UCSD-AML1 (cell line): Measurements from ENCODE around the gene CARS1.
A peak's percentile ranks its signal among the peaks of the same experiment; 100 is the strongest.

ENCODE experiments used
- DNase-seq: peaks from one replicate; lab custom pipeline; 2025; ENCODE audit not compliant: unreplicated experiment; lab: John Stamatoyannopoulos, UW

The CARS1 gene

DNA sequence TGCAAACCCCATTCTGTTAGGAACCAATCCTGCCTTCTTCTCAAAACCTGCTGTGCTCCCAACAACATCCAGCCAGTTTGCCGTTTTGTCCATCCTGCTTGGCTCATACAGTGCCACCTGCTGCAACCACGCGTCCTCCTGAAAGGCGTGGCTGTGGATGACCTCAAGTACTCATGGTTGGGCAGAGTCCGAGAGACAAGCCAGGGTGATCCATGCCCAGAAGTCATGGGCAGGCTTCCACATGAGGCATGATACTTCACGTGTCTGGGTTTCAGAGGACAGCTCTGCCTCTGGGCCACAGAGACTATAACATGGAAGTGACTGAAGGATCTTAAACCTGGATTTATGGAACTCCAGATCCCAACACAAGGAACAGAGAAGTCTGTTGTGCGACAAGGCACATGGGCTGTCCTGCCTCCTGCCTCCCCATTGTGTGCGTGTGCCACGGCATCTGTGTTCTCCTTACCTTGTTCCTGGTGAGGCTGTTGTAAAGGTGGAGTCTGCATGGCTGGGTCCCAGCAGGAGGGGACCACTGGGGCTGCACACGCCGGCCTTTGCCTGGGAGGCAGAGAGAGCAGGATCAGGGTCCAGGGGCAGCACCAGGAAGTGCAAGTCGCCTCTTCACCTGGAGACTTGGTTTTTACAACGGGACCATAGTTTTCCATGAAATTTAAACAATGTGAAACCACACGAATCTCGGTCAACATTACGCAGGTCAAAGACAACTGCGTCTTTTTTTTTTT lies 15.4 kb downstream of the CARS1 start:
- no peak for DNase-seq

DNA sequence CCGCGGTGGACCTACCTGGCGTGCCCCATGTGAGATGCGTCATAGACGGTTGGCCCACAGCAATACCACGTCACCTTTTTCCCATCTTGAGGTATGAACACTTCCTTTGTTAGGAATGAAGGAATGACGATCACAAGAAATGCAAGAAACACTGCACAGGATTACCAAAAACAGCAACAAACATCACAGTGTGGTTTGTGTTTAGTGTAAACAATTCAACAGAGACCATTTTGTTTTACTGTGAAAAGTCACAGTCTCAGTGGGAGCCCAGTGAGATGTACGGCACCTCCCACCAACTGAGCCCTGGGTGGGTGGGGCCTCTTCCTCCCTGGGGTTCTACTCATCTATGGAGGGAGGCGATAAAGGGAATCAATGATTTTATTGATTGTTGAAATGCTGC lies 16.3 kb downstream of the CARS1 start:
- no peak for DNase-seq

DNA sequence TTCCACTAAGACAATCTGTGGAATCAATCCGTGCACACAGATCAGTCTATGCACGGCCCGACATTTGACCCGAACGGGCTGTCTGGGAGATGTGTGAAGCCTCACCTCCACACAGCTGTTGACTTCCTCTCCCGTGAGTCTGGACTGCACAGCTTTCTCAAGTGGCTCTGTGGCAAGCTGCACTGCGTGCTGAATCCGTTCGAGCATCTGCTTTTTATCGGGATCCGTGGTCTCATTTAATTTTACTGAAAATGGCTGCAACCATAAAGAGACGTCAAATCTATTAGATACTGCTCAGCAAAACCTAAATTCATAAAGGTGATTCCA lies 19.3 kb downstream of the CARS1 start:
- no peak for DNase-seq

DNA sequence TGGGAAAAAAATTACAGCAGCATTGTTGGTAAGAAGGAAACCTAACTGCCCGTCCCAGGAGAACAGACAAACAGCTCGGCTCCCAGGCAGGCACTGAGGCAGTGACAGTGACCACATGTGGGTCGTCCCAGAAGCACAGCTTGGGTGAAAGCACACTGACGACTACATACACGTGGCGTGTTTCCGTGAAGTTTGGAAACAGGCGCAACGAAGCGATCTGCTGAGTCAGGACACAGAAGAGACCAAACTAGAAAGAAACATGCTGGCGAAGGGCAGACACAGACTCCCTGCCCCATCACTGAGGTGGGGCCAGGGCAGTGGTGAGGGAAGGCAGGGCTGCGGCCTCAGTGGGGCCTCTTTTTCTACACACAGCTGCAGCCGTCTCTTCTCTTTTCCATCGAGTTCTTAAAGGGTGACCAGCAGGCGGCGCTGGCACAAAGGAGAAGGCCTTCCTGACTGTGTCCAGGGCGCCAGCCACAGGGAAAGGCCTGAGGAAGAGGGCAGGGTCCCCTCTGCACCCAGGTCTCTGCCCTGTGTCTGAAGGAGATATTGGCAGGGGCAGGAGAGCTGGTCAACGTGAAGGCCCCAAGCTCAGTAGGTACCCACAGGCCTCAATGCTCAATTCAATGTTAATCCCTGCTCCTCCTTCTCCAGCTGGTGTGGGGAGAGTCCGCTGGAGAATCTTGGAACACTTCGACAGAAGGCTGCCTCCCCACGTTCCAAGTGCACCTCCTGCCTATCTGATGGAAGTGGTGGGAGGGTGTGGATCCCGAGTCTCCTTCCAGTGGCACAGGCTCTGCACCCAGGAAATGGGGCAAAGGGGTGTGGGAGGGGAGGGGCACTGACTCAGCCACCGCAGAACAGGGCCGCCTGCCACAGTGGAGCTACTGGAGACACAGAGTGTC lies 19.9 kb downstream of the CARS1 start:
- DNase-seq = peak; percentile 68

DNA sequence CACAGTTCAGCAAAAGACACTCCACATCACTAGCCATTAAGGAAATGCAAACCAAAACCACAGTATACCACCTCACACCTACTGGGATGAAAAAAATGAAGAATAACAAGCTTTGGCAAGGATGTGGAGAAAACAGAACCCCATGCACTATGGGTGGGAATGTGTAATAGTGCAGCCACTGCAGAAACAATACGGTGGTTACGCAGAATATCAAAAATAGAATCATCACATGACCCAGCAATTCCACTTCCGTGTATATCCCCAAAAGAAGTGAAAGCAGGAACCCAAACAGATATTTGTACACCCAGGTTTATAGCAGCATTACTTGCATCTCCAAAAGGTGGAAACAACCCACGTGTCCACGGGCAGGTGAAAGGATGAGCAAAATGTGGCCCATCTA lies 20.8 kb downstream of the CARS1 start:
- no peak for DNase-seq

DNA sequence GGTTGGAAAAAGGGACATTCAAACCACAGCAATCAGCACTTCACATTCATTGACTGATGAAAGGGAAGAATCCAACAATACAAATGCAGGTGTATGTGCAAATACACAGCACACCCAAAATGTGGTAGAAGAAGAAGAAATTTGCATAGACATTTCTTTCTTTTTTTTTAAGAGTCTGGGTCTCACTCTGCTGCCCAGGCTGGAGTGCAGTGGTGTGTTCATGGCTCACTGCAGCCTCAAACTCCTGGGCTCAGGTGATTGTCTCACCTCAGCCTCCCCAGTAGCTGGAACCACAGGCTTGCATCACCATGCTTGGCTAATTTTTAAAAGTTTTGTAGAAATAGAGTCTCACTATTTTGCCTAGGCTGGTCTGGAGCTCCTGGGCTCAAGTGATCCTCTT lies 21.9 kb downstream of the CARS1 start:
- DNase-seq = no peak

DNA sequence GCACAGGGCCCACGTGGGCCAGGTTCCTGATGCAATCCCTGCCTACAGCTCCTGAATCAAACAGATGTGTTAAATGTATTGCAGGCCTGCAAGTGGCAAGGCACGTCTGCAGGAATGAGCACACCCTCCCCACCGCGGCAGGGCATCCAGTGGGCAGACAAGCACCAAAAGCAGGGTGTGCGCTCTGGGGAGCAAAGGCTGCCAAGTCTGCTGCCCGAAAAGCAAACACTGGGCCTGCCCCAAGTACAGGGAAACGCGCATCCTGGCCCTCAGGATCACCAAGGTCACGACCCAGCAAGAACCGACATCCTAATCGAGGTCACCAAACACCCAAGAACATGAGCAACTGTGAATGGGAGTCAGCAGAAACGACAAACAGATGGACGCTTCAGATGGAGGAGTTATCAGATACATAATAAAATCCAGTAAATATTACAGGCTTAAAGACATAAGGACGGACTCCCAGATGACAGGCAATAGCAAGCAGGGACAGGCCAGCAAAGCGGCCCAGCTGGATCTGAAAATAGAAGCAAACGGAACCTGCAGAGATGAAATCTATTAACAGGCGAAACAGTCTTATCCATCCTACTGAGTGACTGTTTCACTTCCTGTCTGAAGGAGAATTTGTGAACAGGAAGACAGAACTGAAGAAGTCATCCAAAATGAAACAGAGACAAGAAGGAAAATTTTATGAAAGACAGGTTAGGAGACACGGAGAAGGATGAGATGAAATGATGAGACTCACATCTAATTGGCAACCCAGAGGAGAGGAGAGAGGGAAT lies 26.7 kb downstream of the CARS1 start:
- no peak for DNase-seq

DNA sequence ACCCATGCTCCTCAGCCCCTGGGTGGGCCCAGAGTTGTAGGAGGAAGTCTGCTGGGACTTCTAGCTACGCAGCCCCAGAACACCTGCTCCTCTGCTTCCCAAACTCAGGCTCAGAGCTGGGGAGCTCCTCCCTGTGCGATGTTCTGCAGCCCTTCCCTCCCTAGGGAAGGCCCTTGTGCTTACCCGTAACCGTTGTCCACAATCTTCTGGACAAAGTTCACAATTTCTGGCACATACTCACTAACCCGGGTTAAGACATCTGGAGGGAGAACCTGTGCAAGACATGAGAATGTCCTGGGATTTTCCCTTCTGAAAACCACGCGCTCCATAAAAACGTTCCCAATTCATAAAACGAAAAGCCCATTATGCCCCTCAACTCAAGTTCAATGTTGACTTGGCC lies 28.4 kb downstream of the CARS1 start:
- no peak for DNase-seq

DNA sequence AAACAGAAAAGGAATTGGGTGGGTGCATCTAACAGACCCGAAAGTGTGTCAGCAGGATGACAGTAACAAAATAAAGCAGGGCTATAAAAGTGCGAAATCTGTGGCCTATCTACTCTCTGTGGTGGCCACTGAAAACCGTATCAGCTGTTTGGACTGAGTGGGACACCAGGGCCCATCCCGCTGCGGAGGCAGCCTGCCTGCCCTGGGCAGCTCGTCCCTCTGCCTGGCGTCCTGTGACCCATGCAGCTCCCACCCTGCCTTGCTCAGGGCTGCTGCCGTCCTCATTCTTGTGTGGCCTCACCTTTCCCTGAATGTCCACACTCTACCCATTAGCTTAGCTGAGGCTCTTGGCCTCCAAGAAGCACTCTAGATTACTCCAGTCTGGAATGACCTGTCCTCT lies 30.4 kb downstream of the CARS1 start:
- no peak for DNase-seq

DNA sequence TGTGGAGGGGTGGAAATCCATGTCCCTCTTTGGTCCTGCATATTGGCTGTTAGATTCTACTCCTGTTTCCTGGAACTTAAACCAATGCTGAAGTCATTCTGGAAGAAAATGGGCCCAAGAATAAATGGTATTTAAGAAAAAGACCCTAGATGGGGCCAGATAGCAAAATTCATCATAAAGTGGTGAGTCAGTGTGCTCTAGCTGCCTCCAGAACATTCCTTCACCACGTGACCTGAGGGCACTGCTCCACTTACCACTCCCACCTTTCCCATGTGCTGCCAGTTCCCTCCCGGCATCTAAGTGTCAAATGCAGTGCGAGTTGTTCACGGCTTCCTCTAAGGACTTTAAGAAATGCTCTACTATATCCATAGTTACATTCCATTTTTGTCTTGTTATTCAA lies 34.2 kb downstream of the CARS1 start:
- DNase-seq = no peak

DNA sequence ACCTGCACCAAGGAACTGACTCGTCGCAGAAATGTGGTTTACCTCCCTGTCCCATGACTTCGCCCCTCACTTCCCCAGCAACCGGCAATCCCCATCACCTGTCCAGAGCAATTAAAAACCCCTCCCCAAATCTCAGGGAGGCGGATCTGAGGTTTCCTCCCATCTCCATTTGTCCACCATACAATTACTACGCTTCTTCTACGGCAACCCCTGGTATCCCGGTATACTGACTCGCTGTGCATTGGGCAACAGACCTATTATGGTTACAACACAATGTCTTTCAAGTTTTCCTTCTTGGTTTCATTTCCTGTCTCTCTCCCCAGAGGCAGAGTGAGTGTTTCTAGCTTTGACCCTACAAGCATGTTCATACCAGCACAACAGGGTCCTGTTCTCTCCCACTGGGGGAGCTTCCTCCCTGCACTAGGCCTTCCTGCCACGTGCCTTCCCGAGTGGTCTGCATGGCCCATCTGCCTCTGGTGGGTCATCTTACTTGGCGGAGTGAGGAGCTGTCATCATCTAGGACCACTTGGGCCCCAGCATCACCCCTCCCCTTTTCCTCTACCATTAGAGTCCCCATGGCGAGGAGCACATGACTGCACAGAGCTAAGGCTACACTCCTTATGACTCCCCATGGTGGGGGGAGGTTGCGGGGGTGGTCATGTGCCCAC lies 34.8 kb downstream of the CARS1 start:
- no peak for DNase-seq

DNA sequence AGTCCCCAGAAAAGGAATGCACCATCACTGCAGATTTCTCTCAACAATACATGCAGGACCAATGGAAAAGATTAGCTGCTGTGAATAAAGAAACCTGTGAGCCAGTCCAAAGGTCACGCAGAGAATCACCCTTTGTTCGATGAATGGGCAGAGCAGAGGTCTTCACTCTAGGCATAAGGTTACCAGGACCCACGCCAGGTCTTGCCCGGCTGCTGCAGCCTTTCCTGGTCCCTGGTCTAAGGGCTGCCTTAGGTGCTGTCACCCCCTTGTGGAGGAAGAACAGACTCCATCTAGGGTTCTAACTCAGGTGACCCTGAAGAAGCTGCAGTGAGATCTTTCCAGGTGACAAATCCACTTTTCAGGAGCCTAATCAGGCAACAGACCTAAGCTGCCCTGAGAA lies 36.1 kb downstream of the CARS1 start:
- no peak for DNase-seq

DNA sequence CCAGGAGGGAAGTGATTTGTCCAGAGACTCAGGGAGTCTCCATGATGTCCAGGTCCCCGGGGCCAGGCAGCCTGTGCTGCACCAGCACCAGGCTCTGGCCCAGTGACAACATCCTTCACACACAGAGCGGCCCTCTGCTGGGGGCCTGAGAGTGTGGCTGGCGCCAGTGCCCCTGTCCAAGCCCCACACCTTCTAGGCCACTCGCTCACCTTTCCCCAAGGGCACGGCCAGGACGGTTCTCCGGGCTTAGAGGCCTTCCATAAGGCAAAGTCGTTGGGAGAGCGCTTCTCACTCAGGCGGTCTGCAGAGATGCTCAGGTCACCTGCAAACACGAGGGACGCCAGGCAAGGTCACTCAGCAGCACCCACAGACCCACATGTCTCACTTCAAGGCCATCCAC lies 37.2 kb downstream of the CARS1 start:
- DNase-seq = no peak

DNA sequence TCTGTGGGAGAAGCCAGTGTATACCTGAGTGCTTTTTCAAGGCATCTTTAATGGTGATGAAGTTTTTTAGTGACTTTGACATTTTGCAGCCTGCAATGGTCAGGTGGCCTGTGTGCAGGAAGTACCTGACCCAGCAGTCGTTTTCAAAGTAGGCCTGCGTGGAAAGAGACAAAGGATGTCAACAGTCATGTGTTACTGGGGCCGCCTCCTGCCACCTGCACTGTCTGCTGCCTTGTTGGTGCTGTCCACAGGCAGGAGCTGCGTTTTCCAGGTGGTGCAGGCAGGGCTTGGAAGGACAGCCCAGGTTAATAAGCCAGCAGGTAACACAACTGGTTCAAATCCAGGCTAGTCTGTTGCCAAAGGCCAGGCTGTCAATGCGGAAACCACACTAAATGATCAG lies 38.6 kb downstream of the CARS1 start:
- no peak for DNase-seq

DNA sequence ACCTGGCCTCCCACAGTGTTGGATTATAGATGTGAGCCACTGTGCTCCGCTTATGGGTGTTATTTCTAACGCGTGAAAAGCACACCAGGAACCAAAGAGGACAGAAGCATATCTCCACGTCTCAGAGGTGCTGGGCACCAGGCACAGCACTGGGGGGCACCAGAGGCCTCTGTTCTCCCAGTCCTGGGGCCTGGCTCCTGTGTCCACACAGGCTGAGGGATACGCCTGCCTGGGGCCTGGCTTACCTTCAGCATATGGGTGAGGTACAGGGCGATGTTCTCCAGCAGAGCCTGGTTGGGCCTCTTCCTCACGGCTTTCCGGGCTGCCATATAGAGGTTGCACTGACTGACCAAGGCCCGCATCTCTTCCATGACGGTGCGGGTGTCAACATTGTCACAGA lies 40.4 kb downstream of the CARS1 start:
- DNase-seq = no peak

DNA sequence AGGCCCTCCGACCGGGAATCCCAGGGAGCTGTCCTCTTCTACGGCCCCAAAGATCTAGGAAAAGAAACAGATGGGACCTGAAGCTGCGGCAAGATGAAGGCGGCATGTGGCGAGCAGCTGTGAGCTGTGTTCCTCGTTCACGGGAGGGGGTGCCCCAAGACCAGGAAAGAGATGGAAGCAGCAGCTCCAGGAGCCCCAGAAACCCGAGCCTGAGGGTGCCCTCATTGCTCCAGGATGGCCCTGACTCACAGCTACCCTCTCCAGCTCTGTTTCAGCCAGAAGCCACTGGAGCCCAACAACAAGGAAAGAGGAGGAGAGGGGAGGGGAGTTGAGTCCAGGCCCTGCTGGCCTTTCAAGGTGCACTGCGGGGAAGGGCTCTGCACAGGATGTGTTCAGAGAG lies 41.4 kb downstream of the CARS1 start:
- no peak for DNase-seq

DNA sequence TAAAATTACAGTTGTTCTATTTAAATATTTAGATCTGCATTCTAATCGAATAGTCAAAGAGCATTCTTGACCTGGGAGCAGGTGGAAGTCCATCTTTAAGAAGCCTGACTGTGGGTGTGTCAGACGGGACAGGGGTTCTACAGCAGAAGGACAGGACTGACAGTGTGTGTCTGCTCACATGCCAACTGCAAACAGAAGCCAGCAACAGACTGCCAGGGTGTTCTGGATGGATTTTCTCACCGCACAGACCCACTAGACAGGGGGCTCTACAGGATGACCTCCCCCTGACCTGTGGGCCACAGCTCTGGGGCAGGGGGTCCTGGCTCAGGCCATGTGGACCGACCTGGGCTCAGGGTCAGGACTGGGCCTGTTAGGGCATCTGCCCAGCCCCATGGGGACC lies 42.3 kb downstream of the CARS1 start:
- DNase-seq = no peak

DNA sequence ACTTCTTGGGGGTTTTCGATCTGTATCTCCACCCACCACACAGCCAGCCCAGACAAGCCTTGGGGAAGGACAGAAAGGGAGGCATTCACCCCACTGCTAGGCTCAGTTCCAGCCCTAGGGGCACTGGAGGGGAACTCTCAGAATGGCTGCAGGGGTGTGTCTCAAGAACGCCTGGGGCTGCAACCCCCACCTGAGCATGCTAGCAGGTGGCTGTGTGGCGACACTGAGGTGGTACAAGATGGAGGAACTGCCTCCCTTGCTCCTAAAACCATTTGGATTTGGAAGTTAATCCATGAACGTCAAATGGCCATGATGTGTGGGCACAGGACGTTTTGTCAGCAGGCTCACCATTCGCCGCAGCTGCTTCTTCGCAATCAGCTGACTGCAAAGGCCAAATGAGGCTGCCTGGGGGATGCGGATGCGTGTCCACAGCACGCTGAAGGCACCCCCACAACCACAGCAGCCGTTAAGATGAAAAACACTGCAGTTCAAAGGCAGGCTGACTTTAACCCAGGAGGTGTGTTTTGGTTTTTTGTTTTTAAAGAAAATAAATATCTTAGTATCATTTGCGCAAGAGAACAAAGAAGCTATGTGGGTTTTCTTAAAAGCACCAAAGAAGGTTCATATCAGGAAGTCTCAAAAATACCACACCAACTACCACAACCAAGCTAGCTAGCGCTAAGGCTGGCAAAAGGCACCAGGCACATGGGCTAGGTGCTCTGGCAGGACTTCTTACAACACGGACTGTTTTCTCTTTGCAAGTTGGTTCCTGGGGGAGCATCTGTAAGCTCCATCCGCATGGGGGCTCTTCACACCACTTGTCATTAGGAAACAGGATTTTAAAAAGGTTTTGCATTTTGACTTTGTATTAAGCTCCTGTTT lies 42.9 kb downstream of the CARS1 start:
- no peak for DNase-seq

DNA sequence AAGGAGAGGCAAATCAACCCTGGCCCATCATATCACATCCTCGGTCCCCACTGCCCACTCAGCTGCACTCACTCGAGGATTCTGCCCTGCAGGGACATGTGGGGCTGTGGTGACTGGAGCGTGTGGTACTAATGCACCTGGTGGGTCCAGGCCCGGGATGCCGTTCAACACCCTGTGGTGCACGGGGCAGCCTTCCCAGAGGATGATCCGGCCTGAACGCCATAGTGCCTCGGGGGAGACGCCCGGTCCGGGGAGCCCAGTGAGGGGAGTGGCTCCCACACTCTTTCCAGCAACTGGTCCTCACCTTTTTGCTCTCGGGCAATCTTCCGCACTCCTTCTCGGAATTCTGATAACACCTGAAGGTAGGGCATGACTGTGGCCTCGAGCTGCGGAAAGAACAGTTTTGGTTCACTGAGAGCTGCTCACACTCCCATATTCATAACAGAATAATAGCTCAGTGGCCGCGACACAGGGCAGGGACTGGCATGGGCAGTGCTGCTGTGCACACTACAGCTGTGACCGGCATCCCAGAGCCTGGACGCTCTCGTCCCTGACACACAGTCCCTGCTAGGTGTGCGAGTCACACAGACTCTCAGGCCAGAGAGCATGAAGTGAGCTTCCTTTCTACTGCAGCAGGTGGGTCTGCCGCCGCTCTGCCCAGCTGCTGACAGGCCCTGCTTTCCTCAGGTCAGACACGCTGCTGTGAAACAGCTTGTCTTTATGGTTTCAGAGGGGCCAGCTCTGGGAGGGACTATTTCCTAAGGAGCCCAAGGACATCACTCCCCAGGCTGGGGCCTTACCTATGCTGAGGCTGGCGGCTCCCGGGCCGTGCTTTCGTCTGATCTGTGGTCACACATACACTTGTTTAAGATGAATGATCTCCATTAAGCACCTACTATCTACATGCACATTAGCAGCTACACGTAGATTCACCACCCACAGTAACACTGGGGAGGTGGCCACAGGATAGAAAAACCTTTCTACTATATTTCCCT lies 45.0 kb downstream of the CARS1 start:
- DNase-seq = no peak
